Stimulated activated CD4-positive, alpha-beta T cell treated with anti-CD3 and anti-CD28 coated beads, Interleukin-1b, Interleukin-23, amount 100 ng/mL, for 24 hours (primary cell): ENCODE results near the gene WDR54.
"Not testable (repeated sequence)": the region's sequence is repeated elsewhere in the genome, so short reads cannot be mapped to it uniquely, and the experiment has no call there.

ENCODE experiments used
- DNase-seq, 4 experiments: peaks; one replicate each; pipeline ENCODE4 v3.0.0-alpha.2; 2020; ENCODE audit warnings: low read depth in 4 of 4, low spot score in 1 of 4

Gene WDR54

GRCh38 chr2:74406035-74406434, 15.5 kb upstream of the WDR54 start:
- DNase-seq: no peak

GRCh38 chr2:74407682-74408081, 13.8 kb upstream of the WDR54 start:
- DNase-seq: no peak

- no peak for DNase-seq
These were observed 8.4 kb upstream of the WDR54 start for GRCh38 chr2:74413001-74413698.

- no peak for DNase-seq
These were observed 7.1 kb upstream of the WDR54 start for GRCh38 chr2:74414441-74414840.

- DNase-seq: no peak
These were observed 6.4 kb upstream of the WDR54 start for GRCh38 chr2:74414881-74415761.

- DNase-seq: no peak
These were observed 5.7 kb upstream of the WDR54 start for GRCh38 chr2:74415762-74416395.

GRCh38 chr2:74416778-74417177, 4.8 kb upstream of the WDR54 start:
- DNase-seq: no peak

GRCh38 chr2:74417197-74417596, 4.3 kb upstream of the WDR54 start:
- DNase-seq: no peak

GRCh38 chr2:74417763-74418162, 3.8 kb upstream of the WDR54 start:
- no peak for DNase-seq

- no peak for DNase-seq
These were observed 3.2 kb upstream of the WDR54 start for GRCh38 chr2:74418312-74418711.

GRCh38 chr2:74419345-74419744, 2.2 kb upstream of the WDR54 start:
- DNase-seq: no peak

GRCh38 chr2:74420006-74420405, 1.5 kb upstream of the WDR54 start:
- no peak for DNase-seq

- not testable (repeated sequence) for DNase-seq
These were observed 957 bp upstream of the WDR54 start for GRCh38 chr2:74420443-74421103.

- no peak for DNase-seq
These were observed 1.9 kb downstream of the WDR54 start for GRCh38 chr2:74423231-74424095.

GRCh38 chr2:74424139-74424992, 2.8 kb downstream of the WDR54 start:
- DNase-seq: no peak

GRCh38 chr2:74424995-74425406, 3.5 kb downstream of the WDR54 start:
- no peak for DNase-seq

- no peak for DNase-seq
These were observed 4.0 kb downstream of the WDR54 start for GRCh38 chr2:74425523-74425922.

GRCh38 chr2:74426181-74426758, 4.7 kb downstream of the WDR54 start:
- no peak for DNase-seq

- DNase-seq: no peak
These were observed 6.0 kb downstream of the WDR54 start for GRCh38 chr2:74427551-74427950.
